ENCODE data around the gene AMHR2.
"Not testable (repeated sequence)": the region's sequence is repeated elsewhere in the genome, so short reads cannot be mapped to it uniquely, and the experiment has no call there.

AMHR2 gene

GRCh38 chr12:53414756-53415417, 8.8 kb upstream of the AMHR2 start:
- no peak for DNase-seq
- H3K36me3 ChIP-seq (ENCODE audit: insufficient read depth, low read length), result peaks cover 33% of the 10 kb centered on the region
- no peak overlapping the region for H3K27ac ChIP-seq (ENCODE audit: low read length)
- ATAC-seq (ENCODE audit: insufficient read depth, low read depth), result no peak
- H3K79me2 ChIP-seq (ENCODE audit: insufficient read depth, low read length), result no peaks in the 10 kb centered on the region
- H3K27me3 ChIP-seq (ENCODE audit: insufficient read depth, low read length, poor library complexity), result no peaks in the 10 kb centered on the region
- no peak overlapping the region for H3K4me2 ChIP-seq (ENCODE audit: insufficient read depth, low read length)
- no peaks in the 10 kb centered on the region for H3K4me1 ChIP-seq (ENCODE audit: insufficient read depth, low read length)
- no peak overlapping the region for H2AFZ ChIP-seq (ENCODE audit: low read depth, low read length)
- H3K4me3 ChIP-seq (ENCODE audit: low read depth in 1 of 2, low read length in 2 of 2), result no peak overlapping the region
- TF ChIP-seq EZH2 (IDR thresholded peaks at IDR 0.05; ENCODE audit: borderline replicate concordance, low read depth, low read length, severe bottlenecking) (no peak), CTCF (IDR thresholded peaks at IDR 0.05; ENCODE audit: borderline replicate concordance, extremely low read depth, low read length, poor library complexity, severe bottlenecking) (no peak)
- H4K20me1 ChIP-seq (ENCODE audit: insufficient read depth, low read length), result peaks cover 5% of the 10 kb centered on the region
- H3K9ac ChIP-seq (ENCODE audit: low read depth, low read length), result no peak overlapping the region
- no peaks in the 10 kb centered on the region for H3K9me3 ChIP-seq (ENCODE audit: insufficient read depth, low read length, severe bottlenecking)

GRCh38 chr12:53415752-53416389, 7.8 kb upstream of the AMHR2 start:
- peaks cover 29% of the 10 kb centered on the region for H3K36me3 ChIP-seq (ENCODE audit: insufficient read depth, low read length)
- not testable (repeated sequence) for H3K4me3 ChIP-seq (ENCODE audit: low read depth in 1 of 2, low read length in 2 of 2); H3K4me1 ChIP-seq (ENCODE audit: insufficient read depth, low read length)

GRCh38 chr12:53417291-53417816, 6.3 kb upstream of the AMHR2 start:
- H3K4me2 ChIP-seq (ENCODE audit: insufficient read depth, low read length); H3K4me1 ChIP-seq (ENCODE audit: insufficient read depth, low read length); ATAC-seq (ENCODE audit: insufficient read depth, low read depth); H3K27ac ChIP-seq (ENCODE audit: low read length); DNase-seq; H2AFZ ChIP-seq (ENCODE audit: low read depth, low read length); H3K27me3 ChIP-seq (ENCODE audit: insufficient read depth, low read length, poor library complexity); H3K9me3 ChIP-seq (ENCODE audit: insufficient read depth, low read length, severe bottlenecking); H4K20me1 ChIP-seq (ENCODE audit: insufficient read depth, low read length); H3K79me2 ChIP-seq (ENCODE audit: insufficient read depth, low read length); H3K9ac ChIP-seq (ENCODE audit: low read depth, low read length); H3K4me3 ChIP-seq (ENCODE audit: low read depth in 1 of 2, low read length in 2 of 2): not testable (repeated sequence)
- H3K36me3 ChIP-seq (ENCODE audit: insufficient read depth, low read length), result peaks cover 15% of the 10 kb centered on the region; the same call in 1 of the 2 replicates

More at GRCh38 chr12:53415752-53416389, 7.8 kb upstream of the AMHR2 start:
- H3K9me3 ChIP-seq (ENCODE audit: insufficient read depth, low read length, severe bottlenecking); H3K27me3 ChIP-seq (ENCODE audit: insufficient read depth, low read length, poor library complexity); H4K20me1 ChIP-seq (ENCODE audit: insufficient read depth, low read length); H3K27ac ChIP-seq (ENCODE audit: low read length); H2AFZ ChIP-seq (ENCODE audit: low read depth, low read length); ATAC-seq (ENCODE audit: insufficient read depth, low read depth); H3K4me2 ChIP-seq (ENCODE audit: insufficient read depth, low read length); H3K79me2 ChIP-seq (ENCODE audit: insufficient read depth, low read length); DNase-seq; H3K9ac ChIP-seq (ENCODE audit: low read depth, low read length): not testable (repeated sequence)

GRCh38 chr12:53418221-53418620, 5.4 kb upstream of the AMHR2 start:
- Histone ChIP-seq H3K4me1 (ENCODE audit: insufficient read depth, low read length) (peaks cover 4% of the 10 kb centered on the region), H3K9ac (ENCODE audit: low read depth, low read length) (no peak overlapping the region), H3K4me2 (ENCODE audit: insufficient read depth, low read length) (no peak overlapping the region), H3K27me3 (ENCODE audit: insufficient read depth, low read length, poor library complexity) (no peaks in the 10 kb centered on the region), H3K27ac (ENCODE audit: low read length) (no peak overlapping the region), H3K79me2 (ENCODE audit: insufficient read depth, low read length) (no peaks in the 10 kb centered on the region), H2AFZ (ENCODE audit: low read depth, low read length) (no peak overlapping the region), H3K36me3 (ENCODE audit: insufficient read depth, low read length) (peaks cover 10% of the 10 kb centered on the region; the same call in 1 of the 2 replicates), H4K20me1 (ENCODE audit: insufficient read depth, low read length) (no peaks in the 10 kb centered on the region), H3K9me3 (ENCODE audit: insufficient read depth, low read length, severe bottlenecking) (no peaks in the 10 kb centered on the region), H3K4me3 (ENCODE audit: low read depth in 1 of 2, low read length in 2 of 2) (no peak overlapping the region)
- TF ChIP-seq EZH2 (IDR thresholded peaks at IDR 0.05; ENCODE audit: borderline replicate concordance, low read depth, low read length, severe bottlenecking), result no peak
- no peak for TF ChIP-seq CTCF (IDR thresholded peaks at IDR 0.05; ENCODE audit: borderline replicate concordance, extremely low read depth, low read length, poor library complexity, severe bottlenecking)
- no peak for ATAC-seq (ENCODE audit: insufficient read depth, low read depth)
- no peak for DNase-seq
